ENCODE data around the gene ANXA2R. TPM values are rescaled to one million over a fixed set of nuclear protein-coding genes. Genes with fewer than 3 reads are reported as not detected.

The ANXA2R gene
- total and polyA plus RNA-seq, 9 of the 15 experiments (the other 6 are each of a cell fraction or from before 2014, with no cell fraction given), result 2.1 to 4.8 (median 3.4) TPM

DNA sequence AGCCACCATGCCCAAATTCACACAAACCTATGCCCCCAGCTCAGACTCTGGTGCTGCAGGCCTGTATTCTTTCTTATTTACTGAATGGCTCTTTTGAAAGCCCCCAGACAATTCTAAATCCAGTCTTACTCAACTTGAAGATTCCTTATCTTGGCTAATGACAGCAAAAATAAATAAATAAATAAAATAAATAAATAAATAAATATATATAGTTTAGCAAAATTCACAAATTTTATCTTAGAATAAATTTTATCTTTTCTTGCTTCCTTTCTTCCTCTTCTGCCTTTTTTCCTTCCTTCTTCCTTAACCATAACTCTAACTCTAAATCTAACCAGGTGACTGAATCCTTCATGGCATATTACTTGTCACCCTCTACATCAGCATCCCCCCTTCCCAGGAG lies 25.6 kb downstream of the ANXA2R start (continued):
- TF ChIP-seq, protein P1, sequence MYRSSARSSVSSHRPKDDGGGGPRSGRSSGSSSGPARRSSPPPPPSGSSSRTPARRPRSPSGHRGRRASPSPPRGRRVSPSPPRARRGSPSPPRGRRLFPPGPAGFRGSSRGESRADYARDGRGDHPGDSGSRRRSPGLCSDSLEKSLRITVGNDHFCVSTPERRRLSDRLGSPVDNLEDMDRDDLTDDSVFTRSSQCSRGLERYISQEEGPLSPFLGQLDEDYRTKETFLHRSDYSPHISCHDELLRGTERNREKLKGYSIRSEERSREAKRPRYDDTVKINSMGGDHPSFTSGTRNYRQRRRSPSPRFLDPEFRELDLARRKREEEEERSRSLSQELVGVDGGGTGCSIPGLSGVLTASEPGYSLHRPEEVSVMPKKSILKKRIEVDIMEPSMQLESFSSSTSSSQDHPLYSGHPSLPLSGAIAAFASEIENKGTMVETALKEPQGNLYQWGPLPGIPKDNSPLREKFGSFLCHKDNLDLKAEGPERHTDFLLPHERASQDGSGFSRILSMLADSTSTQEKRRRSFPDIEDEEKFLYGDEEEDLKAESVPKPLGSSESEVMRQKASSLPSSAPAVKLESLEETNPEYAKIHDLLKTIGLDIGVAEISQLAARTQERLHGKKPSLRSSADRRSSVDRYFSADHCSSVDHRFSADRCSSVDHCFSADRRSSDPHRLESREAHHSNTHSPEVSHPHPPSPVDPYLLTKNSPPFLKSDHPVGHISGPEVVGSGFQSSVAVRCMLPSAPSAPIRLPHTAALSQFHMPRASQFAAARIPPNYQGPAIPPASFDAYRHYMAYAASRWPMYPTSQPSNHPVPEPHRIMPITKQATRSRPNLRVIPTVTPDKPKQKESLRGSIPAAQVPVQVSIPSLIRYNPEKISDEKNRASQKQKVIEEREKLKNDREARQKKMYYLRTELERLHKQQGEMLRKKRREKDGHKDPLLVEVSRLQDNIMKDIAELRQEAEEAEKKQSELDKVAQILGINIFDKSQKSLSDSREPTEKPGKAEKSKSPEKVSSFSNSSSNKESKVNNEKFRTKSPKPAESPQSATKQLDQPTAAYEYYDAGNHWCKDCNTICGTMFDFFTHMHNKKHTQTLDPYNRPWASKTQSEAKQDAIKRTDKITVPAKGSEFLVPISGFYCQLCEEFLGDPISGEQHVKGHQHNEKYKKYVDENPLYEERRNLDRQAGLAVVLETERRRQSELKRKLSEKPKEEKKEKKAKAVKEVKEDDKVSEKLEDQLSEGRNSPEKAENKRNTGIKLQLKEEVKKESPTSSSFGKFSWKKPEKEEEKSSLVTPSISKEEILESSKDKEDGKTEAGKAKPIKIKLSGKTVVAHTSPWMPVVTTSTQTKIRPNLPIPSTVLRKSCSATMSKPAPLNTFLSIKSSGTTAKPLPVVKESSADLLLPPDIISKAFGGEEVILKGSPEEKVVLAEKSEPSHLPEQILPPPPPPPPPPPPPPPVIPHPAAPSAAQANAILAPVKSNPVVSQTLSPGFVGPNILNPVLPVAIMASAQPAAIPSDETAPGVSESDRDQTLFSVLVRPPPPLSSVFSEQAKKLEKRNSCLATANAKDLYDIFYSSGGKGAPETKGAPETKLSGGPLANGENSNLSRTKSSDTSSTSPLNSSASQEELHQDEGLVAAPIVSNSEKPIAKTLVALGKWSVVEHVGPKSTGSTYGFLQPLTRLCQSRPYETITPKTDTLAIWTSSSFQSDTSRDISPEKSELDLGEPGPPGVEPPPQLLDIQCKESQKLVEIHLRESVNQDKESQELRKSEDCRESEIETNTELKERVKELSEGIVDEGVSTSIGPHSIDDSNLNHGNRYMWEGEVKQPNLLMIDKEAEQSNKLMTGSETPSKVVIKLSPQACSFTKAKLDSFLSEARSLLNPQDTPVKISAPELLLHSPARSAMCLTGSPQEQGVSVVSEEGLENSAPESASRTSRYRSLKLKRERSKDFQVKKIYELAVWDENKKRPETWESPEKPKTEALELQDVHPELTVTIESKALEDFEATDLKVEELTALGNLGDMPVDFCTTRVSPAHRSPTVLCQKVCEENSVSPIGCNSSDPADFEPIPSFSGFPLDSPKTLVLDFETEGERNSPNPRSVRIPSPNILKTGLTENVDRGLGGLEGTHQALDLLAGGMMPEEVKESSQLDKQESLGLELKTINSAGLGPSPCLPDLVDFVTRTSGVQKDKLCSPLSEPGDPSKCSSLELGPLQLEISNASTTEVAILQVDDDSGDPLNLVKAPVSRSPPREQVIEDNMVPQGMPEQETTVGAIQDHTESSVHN (IDR thresholded peaks at IDR 0.05; ENCODE audit: borderline replicate concordance in 1 of 2, low read depth in 1 of 2), result no peak

Measured in K562 (cell line).